Measurements from ENCODE around the gene TFAM.

The TFAM gene

GRCh38 chr10:58384999-58385783 lies at the start of gene TFAM:
Gene TFAM, plus strand, starts transcription at chr10:58385410. Its CDS starts 138 bp downstream, at chr10:58385548.
- DNase-seq (ENCODE audit: low spot score): peak; percentile 94
- peak; percentile 80 for TF ChIP-seq CTCF (IDR thresholded peaks at IDR 0.05; ENCODE audit: borderline replicate concordance, control extremely low read depth, extremely low read depth, insufficient read depth, missing control alignments)
- in situ Hi-C loops (cut with MboI; ENCODE audit: low sequenced_read_pairs, unreplicated experiment): loop anchor here (25.0 kb wide), 1 partner anchor 198 kb away; no protein-coding TSS in a partner anchor

GRCh38 chr10:58336242-58336641 lies 49.0 kb upstream of the TFAM start:
- TF ChIP-seq CTCF (IDR thresholded peaks at IDR 0.05; ENCODE audit: borderline replicate concordance, control extremely low read depth, extremely low read depth, insufficient read depth, missing control alignments): no peak
- DNase-seq (ENCODE audit: low spot score): no peak
- in situ Hi-C loops (cut with MboI; ENCODE audit: low sequenced_read_pairs, unreplicated experiment): no loop called here

GRCh38 chr10:58341422-58341821 lies 43.8 kb upstream of the TFAM start:
- in situ Hi-C loops (cut with MboI; ENCODE audit: low sequenced_read_pairs, unreplicated experiment): no loop called here
- no peak for TF ChIP-seq CTCF (IDR thresholded peaks at IDR 0.05; ENCODE audit: borderline replicate concordance, control extremely low read depth, extremely low read depth, insufficient read depth, missing control alignments)
- DNase-seq (ENCODE audit: low spot score): no peak

GRCh38 chr10:58341947-58342346 lies 43.3 kb upstream of the TFAM start:
- DNase-seq (ENCODE audit: low spot score): no peak
- TF ChIP-seq CTCF (IDR thresholded peaks at IDR 0.05; ENCODE audit: borderline replicate concordance, control extremely low read depth, extremely low read depth, insufficient read depth, missing control alignments): no peak
- in situ Hi-C loops (cut with MboI; ENCODE audit: low sequenced_read_pairs, unreplicated experiment): no loop called here

- in situ Hi-C loops (cut with MboI; ENCODE audit: low sequenced_read_pairs, unreplicated experiment): no loop called here
- no peak for DNase-seq (ENCODE audit: low spot score)
- no peak for TF ChIP-seq CTCF (IDR thresholded peaks at IDR 0.05; ENCODE audit: borderline replicate concordance, control extremely low read depth, extremely low read depth, insufficient read depth, missing control alignments)
Observed at GRCh38 chr10:58347967-58348366, 37.2 kb upstream of the TFAM start.

GRCh38 chr10:58348571-58349033 lies 36.6 kb upstream of the TFAM start:
- no peak for DNase-seq (ENCODE audit: low spot score)
- in situ Hi-C loops (cut with MboI; ENCODE audit: low sequenced_read_pairs, unreplicated experiment): no loop called here
- TF ChIP-seq CTCF (IDR thresholded peaks at IDR 0.05; ENCODE audit: borderline replicate concordance, control extremely low read depth, extremely low read depth, insufficient read depth, missing control alignments): no peak

Data from GM13976 (cell line).